ENCODE data around the gene RSPH1.

DNA sequence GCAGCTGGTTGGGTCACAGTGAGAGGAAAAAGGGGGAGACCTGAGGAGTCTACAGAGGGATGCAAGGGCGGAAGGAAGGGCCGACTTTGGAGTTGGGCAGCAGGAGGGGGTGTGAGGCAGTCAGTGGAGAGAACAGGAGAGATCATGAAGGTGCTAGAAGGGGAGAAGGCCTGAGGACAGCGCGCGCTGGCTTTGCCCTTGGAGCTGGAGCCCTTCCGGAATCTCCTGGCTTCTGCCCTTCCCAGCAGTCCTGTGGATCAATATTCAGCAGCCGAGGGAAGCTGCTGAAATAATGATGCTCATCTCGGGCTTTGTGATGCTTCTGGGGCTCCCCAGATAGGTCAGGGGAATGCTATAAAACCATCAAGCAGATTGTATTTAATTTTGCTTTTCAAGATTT, 44.4 kb upstream of the RSPH1 start:
- TF ChIP-seq RCOR1 (IDR thresholded peaks at IDR 0.05; ENCODE audit: insufficient replicate concordance, low read length): no peak
- TF ChIP-seq, protein P1, sequence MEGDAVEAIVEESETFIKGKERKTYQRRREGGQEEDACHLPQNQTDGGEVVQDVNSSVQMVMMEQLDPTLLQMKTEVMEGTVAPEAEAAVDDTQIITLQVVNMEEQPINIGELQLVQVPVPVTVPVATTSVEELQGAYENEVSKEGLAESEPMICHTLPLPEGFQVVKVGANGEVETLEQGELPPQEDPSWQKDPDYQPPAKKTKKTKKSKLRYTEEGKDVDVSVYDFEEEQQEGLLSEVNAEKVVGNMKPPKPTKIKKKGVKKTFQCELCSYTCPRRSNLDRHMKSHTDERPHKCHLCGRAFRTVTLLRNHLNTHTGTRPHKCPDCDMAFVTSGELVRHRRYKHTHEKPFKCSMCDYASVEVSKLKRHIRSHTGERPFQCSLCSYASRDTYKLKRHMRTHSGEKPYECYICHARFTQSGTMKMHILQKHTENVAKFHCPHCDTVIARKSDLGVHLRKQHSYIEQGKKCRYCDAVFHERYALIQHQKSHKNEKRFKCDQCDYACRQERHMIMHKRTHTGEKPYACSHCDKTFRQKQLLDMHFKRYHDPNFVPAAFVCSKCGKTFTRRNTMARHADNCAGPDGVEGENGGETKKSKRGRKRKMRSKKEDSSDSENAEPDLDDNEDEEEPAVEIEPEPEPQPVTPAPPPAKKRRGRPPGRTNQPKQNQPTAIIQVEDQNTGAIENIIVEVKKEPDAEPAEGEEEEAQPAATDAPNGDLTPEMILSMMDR (conservative IDR thresholded peaks at IDR 0.05; ENCODE audit: low read depth, low read length): no peak
- TF ChIP-seq RAD21 (IDR thresholded peaks at IDR 0.05; ENCODE audit: low read length): no peak
- no peak for TF ChIP-seq SMC3 (IDR thresholded peaks at IDR 0.05; ENCODE audit: low read depth, low read length)
- no peak for TF ChIP-seq POLR2A (IDR thresholded peaks at IDR 0.05; ENCODE audit: low read depth, low read length)
- TF ChIP-seq, protein P2, sequence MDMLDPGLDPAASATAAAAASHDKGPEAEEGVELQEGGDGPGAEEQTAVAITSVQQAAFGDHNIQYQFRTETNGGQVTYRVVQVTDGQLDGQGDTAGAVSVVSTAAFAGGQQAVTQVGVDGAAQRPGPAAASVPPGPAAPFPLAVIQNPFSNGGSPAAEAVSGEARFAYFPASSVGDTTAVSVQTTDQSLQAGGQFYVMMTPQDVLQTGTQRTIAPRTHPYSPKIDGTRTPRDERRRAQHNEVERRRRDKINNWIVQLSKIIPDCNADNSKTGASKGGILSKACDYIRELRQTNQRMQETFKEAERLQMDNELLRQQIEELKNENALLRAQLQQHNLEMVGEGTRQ (IDR thresholded peaks at IDR 0.05; ENCODE audit: low read depth, low read length): no peak
- TF ChIP-seq RFX5 (IDR thresholded peaks at IDR 0.05; ENCODE audit: low read depth, low read length): no peak
- TF ChIP-seq MXI1 (IDR thresholded peaks at IDR 0.05; ENCODE audit: borderline replicate concordance, low read depth, low read length): no peak
- TF ChIP-seq CEBPB (IDR thresholded peaks at IDR 0.05; ENCODE audit: low read depth, low read length): no peak

Measured in IMR-90 (cell line).